ENCODE results near the gene CTLA4. TPM values are rescaled to one million over a fixed set of nuclear protein-coding genes. Genes with fewer than 3 reads are reported as not detected.

Gene CTLA4
- total and polyA plus RNA-seq, 10 of the 15 experiments (the other 5 are each of a cell fraction or from before 2014, with no cell fraction given): not detected

DNA sequence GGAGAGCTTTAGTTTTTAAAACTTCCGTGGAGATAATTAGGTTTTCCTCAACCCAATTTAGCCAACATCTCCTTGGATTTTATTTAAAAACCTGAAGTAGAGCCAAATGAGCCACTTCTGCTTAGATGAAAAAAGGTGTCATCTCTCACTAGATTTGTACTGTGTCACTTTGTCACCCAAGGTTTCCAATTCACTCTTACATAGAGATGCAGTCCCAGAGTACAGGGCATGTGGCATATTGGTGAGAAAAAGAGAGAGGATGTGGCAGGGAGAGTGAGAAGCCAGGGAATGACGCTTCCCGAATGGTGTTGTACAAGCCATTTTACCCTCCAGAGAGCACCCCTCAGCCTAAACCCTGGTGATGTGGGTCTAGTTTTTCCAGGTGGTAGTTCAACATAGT lies 44.4 kb upstream of the CTLA4 start (continued):
- TF ChIP-seq, protein P1, sequence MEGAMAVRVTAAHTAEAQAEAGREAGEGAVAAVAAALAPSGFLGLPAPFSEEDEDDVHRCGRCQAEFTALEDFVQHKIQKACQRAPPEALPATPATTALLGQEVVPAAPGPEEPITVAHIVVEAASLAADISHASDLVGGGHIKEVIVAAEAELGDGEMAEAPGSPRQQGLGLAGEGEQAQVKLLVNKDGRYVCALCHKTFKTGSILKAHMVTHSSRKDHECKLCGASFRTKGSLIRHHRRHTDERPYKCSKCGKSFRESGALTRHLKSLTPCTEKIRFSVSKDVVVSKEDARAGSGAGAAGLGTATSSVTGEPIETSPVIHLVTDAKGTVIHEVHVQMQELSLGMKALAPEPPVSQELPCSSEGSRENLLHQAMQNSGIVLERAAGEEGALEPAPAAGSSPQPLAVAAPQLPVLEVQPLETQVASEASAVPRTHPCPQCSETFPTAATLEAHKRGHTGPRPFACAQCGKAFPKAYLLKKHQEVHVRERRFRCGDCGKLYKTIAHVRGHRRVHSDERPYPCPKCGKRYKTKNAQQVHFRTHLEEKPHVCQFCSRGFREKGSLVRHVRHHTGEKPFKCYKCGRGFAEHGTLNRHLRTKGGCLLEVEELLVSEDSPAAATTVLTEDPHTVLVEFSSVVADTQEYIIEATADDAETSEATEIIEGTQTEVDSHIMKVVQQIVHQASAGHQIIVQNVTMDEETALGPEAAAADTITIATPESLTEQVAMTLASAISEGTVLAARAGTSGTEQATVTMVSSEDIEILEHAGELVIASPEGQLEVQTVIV (IDR thresholded peaks at IDR 0.05; ENCODE audit: borderline replicate concordance, partially characterized antibody): no peak
- TF ChIP-seq ZNF384 (IDR thresholded peaks at IDR 0.05; ENCODE audit: borderline replicate concordance, low read depth, low read length) (no peak), NFXL1 (IDR thresholded peaks at IDR 0.05; ENCODE audit: borderline replicate concordance) (no peak), ELK1 (IDR thresholded peaks at IDR 0.05; ENCODE audit: low read depth, low read length) (no peak), ZNF687 (IDR thresholded peaks at IDR 0.05) (no peak), NBN (IDR thresholded peaks at IDR 0.05) (no peak), CBX3 (IDR thresholded peaks at IDR 0.05; ENCODE audit: borderline replicate concordance, low read depth) (no peak), ETV6 (conservative IDR thresholded peaks at IDR 0.05 in 1 of 2, IDR thresholded peaks at IDR 0.05 in 1 of 2; ENCODE audit: borderline replicate concordance in 1 of 2, low read depth in 1 of 2) (no peak)
